Activated naive CD8-positive, alpha-beta T cell treated with anti-CD3 and anti-CD28 coated beads for 36 hours (primary cell): ENCODE results near the gene PKM. TPM values are rescaled to one million over a fixed set of nuclear protein-coding genes. Genes with fewer than 3 reads are reported as not detected.

Source experiments
- DNase-seq: peaks from one replicate; pipeline ENCODE4 v3.0.0; 2021
- H3K27ac Mint-ChIP-seq: one replicate; pipeline ENCODE4 v1.8.0; 2022; ENCODE audit warnings: mild to moderate bottlenecking, moderate library complexity, mixed read lengths
- H3K27me3 Mint-ChIP-seq: one replicate; pipeline ENCODE4 v1.8.0; 2022; ENCODE audit warnings: mild to moderate bottlenecking, mixed read lengths
- H3K36me3 Mint-ChIP-seq: one replicate; pipeline ENCODE4 v1.8.0; 2021; ENCODE audit warnings: mild to moderate bottlenecking, mixed read lengths
- H3K4me1 Mint-ChIP-seq: one replicate; pipeline ENCODE4 v1.8.0; 2021; ENCODE audit warnings: mixed read lengths
- H3K4me3 Mint-ChIP-seq: one replicate; pipeline ENCODE4 v1.8.0; 2022; ENCODE audit warnings: mild to moderate bottlenecking, moderate library complexity, mixed read lengths
- H3K9me3 Mint-ChIP-seq: one replicate; pipeline ENCODE4 v1.8.0; 2022; ENCODE audit warnings: mixed read lengths
- total RNA-seq, 2 experiments: library from RNA; stranded (reverse); gene quantifications; one replicate each; pipeline ENCODE4 v1.2.3, GENCODE V29; 2021

PKM gene
- total RNA-seq, 2 experiments from 2014 or later, result 2,301 to 2,323 TPM

- peaks cover 18% of the 10 kb centered on the region for H3K36me3 Mint-ChIP-seq
- DNase-seq, result no peak
- H3K4me1 Mint-ChIP-seq, result peaks cover 12% of the 10 kb centered on the region
- H3K27ac Mint-ChIP-seq, result peak overlapping the region; percentile 22
- H3K4me3 Mint-ChIP-seq, result no peak overlapping the region
- no peaks in the 10 kb centered on the region for H3K9me3 Mint-ChIP-seq
- H3K27me3 Mint-ChIP-seq, result no peaks in the 10 kb centered on the region
Observed at GRCh38 chr15:72242775-72243370, 11.9 kb upstream of the PKM start.

DNA sequence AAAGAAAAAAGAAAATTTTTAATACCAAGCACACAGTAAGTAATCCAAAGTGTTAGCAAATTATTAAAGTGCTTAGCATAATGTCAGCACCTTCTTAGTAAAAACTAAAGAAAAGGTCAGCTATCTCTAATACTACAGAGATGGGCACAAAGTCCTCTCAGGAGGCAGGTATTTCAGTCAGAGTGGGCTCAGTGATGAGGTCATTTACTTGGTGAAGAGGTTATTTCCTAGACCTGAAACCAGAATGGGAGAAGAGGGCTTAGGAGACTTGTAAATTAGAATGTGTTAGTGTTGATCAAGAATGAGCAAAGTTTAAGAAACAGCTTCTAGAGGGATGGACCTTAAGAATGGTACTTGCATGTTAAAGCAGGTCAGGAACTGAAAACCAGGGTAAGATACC, 8.7 kb upstream of the PKM start:
- peaks cover 4% of the 10 kb centered on the region for H3K27me3 Mint-ChIP-seq
- H3K9me3 Mint-ChIP-seq, result peaks cover 2% of the 10 kb centered on the region
- H3K4me3 Mint-ChIP-seq, result no peak overlapping the region
- peaks cover 33% of the 10 kb centered on the region for H3K4me1 Mint-ChIP-seq
- peaks cover 20% of the 10 kb centered on the region for H3K36me3 Mint-ChIP-seq
- no peak for DNase-seq
- H3K27ac Mint-ChIP-seq, result peak overlapping the region; percentile 4

DNA sequence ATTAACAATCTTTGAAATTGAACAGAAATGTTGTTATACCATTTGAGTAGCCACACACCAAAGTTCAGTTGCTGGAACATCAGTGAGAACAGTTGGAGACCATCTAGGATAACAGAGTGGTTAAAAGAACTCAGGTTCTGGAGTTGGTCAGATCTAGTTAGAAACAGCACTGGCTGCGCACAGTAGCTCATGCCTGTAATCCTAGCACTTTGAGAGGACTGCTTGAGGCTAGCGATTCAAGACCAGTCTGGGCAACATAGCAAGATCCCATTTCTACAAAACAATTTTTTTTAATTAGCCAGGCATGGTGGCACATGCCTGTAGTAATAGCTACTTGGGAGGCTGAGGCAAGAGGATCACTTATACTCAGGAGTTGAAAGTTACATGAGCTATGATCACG, 7.6 kb upstream of the PKM start:
- Mint-ChIP-seq H3K9me3 (peaks cover 2% of the 10 kb centered on the region), H3K36me3 (peaks cover 17% of the 10 kb centered on the region), H3K27ac (no peak overlapping the region), H3K27me3 (peaks cover 4% of the 10 kb centered on the region), H3K4me3 (no peak overlapping the region), H3K4me1 (peaks cover 38% of the 10 kb centered on the region)
- no peak for DNase-seq

DNA sequence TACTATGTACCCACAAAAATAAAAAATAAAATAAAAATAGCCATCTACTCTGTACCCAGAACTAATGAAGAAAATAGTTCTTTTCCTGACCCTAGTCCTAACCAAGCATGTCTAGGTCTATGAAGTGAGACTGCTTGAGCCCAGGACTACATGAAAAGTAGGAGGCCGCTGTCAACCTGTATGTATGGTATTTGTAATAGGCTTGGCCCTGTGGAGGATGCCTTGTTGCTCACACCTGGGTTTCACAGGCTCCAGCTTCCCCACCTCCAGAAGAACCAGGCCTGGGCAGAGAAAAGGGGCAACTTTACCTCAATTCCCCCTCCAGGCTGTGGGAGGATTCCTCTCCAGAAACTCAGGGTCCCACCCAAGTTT, 6.8 kb upstream of the PKM start:
- H3K4me3 Mint-ChIP-seq, result peak overlapping the region; percentile 75
- peak overlapping the region; percentile 96 for H3K27ac Mint-ChIP-seq
- DNase-seq, result no peak
- peaks cover 17% of the 10 kb centered on the region for H3K36me3 Mint-ChIP-seq
- H3K9me3 Mint-ChIP-seq, result peaks cover 2% of the 10 kb centered on the region
- H3K27me3 Mint-ChIP-seq, result peaks cover 4% of the 10 kb centered on the region
- peaks cover 40% of the 10 kb centered on the region for H3K4me1 Mint-ChIP-seq

DNA sequence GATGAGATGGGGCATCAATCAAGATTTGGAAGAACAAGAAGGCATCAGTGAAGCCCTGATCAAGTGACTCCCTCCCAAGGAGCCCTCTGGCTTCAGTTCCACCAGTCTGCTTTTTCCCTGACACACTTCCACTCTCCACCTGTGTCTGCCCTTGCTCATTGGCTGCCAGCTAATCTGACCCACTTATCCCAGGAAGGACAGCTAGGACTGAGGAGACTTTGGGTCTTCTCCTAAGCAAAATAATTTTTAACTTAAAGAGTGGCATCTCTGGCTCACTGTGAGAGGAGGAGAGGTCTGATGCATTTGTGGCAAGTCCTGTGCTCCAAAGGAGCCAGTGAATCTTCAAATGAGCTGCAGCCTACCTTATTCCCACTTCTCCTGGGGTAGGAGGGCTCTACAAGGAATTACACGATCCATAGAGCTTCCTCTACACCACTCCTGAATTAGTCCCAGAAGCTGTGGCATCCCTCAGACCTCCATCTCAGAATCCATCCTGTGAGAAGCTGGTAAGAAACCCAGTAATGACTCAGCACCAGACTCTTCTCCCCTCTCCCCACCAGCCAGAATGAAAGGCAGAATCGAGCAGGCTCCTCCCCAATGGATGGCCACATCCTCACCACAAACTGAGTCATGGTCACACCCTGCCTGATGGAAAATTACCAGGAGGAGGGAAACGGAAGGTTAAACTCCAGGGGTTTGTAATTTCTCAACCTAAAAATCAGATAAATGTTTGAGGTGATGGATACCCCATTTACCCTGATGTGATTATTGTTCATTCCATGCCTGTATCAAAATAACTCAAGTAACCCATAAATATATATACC, 6.3 kb upstream of the PKM start:
- DNase-seq, result peak; percentile 81
- Mint-ChIP-seq H3K9me3 (peaks cover 2% of the 10 kb centered on the region), H3K27ac (peak overlapping the region; percentile 96), H3K4me1 (peaks cover 46% of the 10 kb centered on the region), H3K4me3 (peak overlapping the region; percentile 75), H3K27me3 (peaks cover 4% of the 10 kb centered on the region), H3K36me3 (peaks cover 17% of the 10 kb centered on the region)

GRCh38 chr15:72236381-72237003, 5.5 kb upstream of the PKM start:
- Mint-ChIP-seq H3K4me3 (peak overlapping the region; percentile 75), H3K27me3 (peaks cover 4% of the 10 kb centered on the region), H3K9me3 (peaks cover 2% of the 10 kb centered on the region), H3K4me1 (peaks cover 53% of the 10 kb centered on the region), H3K36me3 (peaks cover 17% of the 10 kb centered on the region), H3K27ac (peak overlapping the region; percentile 96)
- DNase-seq, result no peak

GRCh38 chr15:72235298-72235697, 4.3 kb upstream of the PKM start:
- H3K27ac Mint-ChIP-seq, result no peak overlapping the region
- H3K4me1 Mint-ChIP-seq, result peaks cover 53% of the 10 kb centered on the region
- peaks cover 2% of the 10 kb centered on the region for H3K9me3 Mint-ChIP-seq

GRCh38 chr15:72233769-72234168, 2.8 kb upstream of the PKM start:
- Mint-ChIP-seq H3K4me1 (peaks cover 46% of the 10 kb centered on the region), H3K4me3 (no peak overlapping the region)

More at GRCh38 chr15:72235298-72235697, 4.3 kb upstream of the PKM start:
- H3K4me3 Mint-ChIP-seq, result no peak overlapping the region
- no peak for DNase-seq
- H3K27me3 Mint-ChIP-seq, result peaks cover 8% of the 10 kb centered on the region
- H3K36me3 Mint-ChIP-seq, result peaks cover 15% of the 10 kb centered on the region

GRCh38 chr15:72231833-72232478, 966 bp upstream of the PKM start:
- peaks cover 40% of the 10 kb centered on the region for H3K4me1 Mint-ChIP-seq
- peaks cover 14% of the 10 kb centered on the region for H3K27me3 Mint-ChIP-seq
- H3K27ac Mint-ChIP-seq, result peak overlapping the region; percentile 98
- peak; percentile 45 for DNase-seq
- H3K4me3 Mint-ChIP-seq, result peak overlapping the region; percentile 93
- H3K9me3 Mint-ChIP-seq, result no peaks in the 10 kb centered on the region
- H3K36me3 Mint-ChIP-seq, result peaks cover 32% of the 10 kb centered on the region

More at GRCh38 chr15:72233769-72234168, 2.8 kb upstream of the PKM start:
- DNase-seq, result no peak
- no peak overlapping the region for H3K27ac Mint-ChIP-seq
- peaks cover 12% of the 10 kb centered on the region for H3K27me3 Mint-ChIP-seq
- peaks cover 24% of the 10 kb centered on the region for H3K36me3 Mint-ChIP-seq
- H3K9me3 Mint-ChIP-seq, result peaks cover 2% of the 10 kb centered on the region

DNA sequence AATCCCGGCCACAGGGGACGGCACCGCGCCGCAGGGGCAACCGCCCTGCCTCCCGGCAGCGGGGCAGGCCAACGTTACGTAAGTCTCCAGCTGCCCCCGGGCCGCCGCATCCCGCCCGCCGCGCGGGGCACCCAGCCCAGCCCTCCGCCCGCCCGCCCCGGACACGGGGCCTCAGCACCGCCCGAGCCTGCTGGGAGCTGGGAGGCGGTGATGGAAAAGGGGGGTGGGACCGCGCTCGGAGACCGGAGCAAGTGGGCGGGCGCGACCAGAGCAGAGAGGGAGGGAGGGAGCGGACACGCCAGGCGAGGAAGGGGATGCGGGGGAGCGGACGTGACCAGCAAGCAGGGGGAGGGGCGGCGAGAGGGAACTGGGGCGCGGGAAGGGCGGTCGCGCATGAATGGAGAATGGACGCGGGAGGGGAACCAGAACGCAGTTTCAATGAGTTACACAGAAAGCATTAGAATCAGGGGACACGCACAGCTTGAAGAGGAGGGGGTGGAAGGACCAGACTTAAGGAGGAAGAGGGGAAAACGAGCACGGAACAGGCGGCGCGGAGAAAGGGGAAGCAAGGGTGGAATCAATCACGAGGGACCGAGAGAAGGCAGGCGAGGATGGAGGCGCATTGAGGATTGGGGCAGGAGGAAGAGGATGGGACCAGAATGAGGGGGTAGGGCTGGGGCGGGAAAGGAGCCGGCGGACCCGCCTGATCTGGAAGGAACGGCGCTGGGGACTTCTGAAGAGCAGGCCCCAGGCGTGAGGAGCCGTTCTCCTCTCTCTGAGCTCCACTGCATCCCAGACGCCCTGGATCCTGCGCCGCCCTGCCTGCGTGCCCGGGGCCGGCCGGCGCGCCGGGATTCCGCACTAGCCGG, 559 bp downstream of the PKM start:
- H3K4me3 Mint-ChIP-seq, result peak overlapping the region; percentile 100
- H3K4me1 Mint-ChIP-seq, result peaks cover 44% of the 10 kb centered on the region
- peak overlapping the region; percentile 98 for H3K27ac Mint-ChIP-seq
- H3K36me3 Mint-ChIP-seq, result peaks cover 46% of the 10 kb centered on the region
- H3K9me3 Mint-ChIP-seq, result no peaks in the 10 kb centered on the region
- H3K27me3 Mint-ChIP-seq, result peaks cover 14% of the 10 kb centered on the region
- DNase-seq, result peak; percentile 86

- peak overlapping the region; percentile 100 for H3K27ac Mint-ChIP-seq
- H3K4me1 Mint-ChIP-seq, result peaks cover 46% of the 10 kb centered on the region
- DNase-seq, result no peak
- H3K27me3 Mint-ChIP-seq, result peaks cover 14% of the 10 kb centered on the region
- H3K36me3 Mint-ChIP-seq, result peaks cover 48% of the 10 kb centered on the region
- no peaks in the 10 kb centered on the region for H3K9me3 Mint-ChIP-seq
- H3K4me3 Mint-ChIP-seq, result peak overlapping the region; percentile 100
Observed at GRCh38 chr15:72229947-72230196, 1.1 kb downstream of the PKM start.

GRCh38 chr15:72229076-72229946, 1.7 kb downstream of the PKM start:
- H3K4me1 Mint-ChIP-seq, result peaks cover 44% of the 10 kb centered on the region
- H3K4me3 Mint-ChIP-seq, result peak overlapping the region; percentile 100
- peak; percentile 39 for DNase-seq
- H3K36me3 Mint-ChIP-seq, result peaks cover 52% of the 10 kb centered on the region
- H3K27me3 Mint-ChIP-seq, result peaks cover 14% of the 10 kb centered on the region
- no peaks in the 10 kb centered on the region for H3K9me3 Mint-ChIP-seq
- H3K27ac Mint-ChIP-seq, result peak overlapping the region; percentile 100

DNA sequence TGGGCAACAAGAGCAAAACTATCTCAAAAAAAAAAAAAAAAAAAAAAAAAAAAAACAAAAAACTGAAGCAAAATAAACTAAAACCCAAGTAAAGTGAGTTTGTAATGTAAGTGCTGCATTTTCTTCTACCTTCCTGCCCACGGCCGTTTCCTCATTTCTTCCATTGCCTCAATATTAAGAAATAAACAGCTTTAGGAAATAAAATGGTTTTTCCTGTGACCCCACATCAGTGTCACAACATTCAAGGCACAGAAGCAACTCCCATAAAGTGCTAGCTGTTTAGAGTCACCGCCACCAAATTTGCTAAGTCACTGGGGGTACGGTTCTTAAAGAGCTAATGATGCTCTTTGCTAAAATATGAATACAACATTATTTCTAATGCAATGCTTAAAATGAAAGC, 3.3 kb downstream of the PKM start:
- Mint-ChIP-seq H3K4me1 (peaks cover 52% of the 10 kb centered on the region), H3K27ac (peak overlapping the region; percentile 100), H3K36me3 (peaks cover 65% of the 10 kb centered on the region), H3K27me3 (peaks cover 14% of the 10 kb centered on the region), H3K4me3 (peak overlapping the region; percentile 100), H3K9me3 (no peaks in the 10 kb centered on the region)
- DNase-seq, result no peak

- Mint-ChIP-seq H3K36me3 (peaks cover 70% of the 10 kb centered on the region), H3K4me3 (peak overlapping the region; percentile 100), H3K4me1 (peaks cover 52% of the 10 kb centered on the region), H3K27ac (peak overlapping the region; percentile 100), H3K9me3 (no peaks in the 10 kb centered on the region), H3K27me3 (peaks cover 14% of the 10 kb centered on the region)
- peak; percentile 54 for DNase-seq
Observed at GRCh38 chr15:72227192-72227586, 3.8 kb downstream of the PKM start.
